D721Med (cell line): ENCODE data around the gene PKMYT1.
"Not testable (repeated sequence)": the region's sequence is repeated elsewhere in the genome, so short reads cannot be mapped to it uniquely, and the experiment has no call there.

Experiments used
- DNase-seq: peaks from one replicate; pipeline ENCODE4 v3.0.0; 2011; ENCODE audit warnings: low spot score; ENCODE audit not compliant: insufficient read length
- FAIRE-seq: peaks from 2 replicates; lab custom pipeline; 2011; peaks lifted over from hg19 to GRCh38; lab: Jason Lieb, UNC
- CTCF ChIP-seq: IDR thresholded peaks from 2 replicates; pipeline ENCODE4 v1.5.1; 2012; ENCODE audit warnings: mild to moderate bottlenecking, control low read depth; ENCODE audit not compliant: insufficient read depth; ENCODE audit errors: missing control alignments

The PKMYT1 gene

GRCh38 chr16:2948807-2949704 is 31.2 kb downstream of the PKMYT1 start:
- no peak for TF ChIP-seq CTCF
- DNase-seq (no peak), FAIRE-seq (no peak)

DNA sequence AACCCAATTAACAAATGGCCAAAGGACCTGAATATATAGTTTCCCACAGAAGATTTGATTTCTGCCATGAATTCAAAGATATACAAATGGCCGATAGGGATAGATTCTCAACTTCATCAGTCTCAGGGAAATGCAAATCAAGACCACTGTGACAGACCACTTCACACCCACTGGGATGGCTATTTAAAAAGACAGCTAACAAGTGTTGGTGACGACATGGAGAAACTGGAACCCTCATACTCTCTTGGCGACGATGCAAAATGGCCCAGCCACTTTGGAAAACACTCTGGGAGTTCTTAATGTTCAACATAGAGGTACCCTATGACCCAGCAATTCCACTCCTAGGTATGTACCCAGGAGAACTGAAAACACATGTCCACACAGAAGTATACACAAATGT is 33.6 kb downstream of the PKMYT1 start:
- no peak for DNase-seq
- no peak for TF ChIP-seq CTCF
- no peak for FAIRE-seq

GRCh38 chr16:2943716-2944115 is 36.5 kb downstream of the PKMYT1 start:
- DNase-seq, FAIRE-seq: not testable (repeated sequence)

DNA sequence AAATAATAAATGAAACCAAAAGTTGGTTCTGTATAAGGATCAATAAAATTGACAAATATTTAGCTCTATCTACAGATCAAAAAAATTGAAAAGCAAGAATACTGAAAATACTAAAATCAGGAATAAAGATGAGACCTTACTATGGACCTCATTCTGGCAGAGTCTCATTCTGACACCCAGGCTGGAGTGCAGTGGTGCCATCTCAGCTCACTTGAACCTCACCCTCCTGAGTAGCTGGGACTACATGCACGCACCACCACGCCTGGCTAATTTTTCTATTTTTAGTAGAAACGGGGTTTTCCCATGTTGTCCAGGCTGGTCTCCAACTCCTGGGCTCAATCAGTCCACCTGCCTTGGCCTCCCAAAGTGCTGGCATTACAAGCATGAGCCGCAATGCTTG is 38.2 kb downstream of the PKMYT1 start:
- TF ChIP-seq CTCF: no peak
- FAIRE-seq (no peak), DNase-seq (no peak)

DNA sequence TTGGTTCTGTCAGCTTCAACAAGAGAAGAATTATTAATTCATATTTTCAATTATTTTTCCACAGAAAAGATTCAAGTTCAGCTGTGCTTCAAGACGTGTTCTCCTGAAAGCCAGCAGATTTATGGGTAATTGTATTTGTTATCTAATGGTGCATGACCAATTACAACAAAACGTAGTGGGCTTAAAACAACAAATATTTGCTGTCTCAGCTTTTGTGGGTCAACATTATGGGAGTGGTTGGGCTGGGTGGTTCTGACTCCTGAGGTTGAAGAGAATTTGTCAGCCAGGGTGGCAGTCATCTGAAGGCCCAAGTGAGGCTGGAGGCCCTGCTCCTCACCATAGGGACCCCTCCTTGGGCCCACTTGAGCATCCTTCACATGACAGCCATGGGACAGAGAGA is 40.3 kb downstream of the PKMYT1 start:
- DNase-seq (no peak), FAIRE-seq (no peak)
- no peak for TF ChIP-seq CTCF

GRCh38 chr16:2938206-2938605 is 42.0 kb downstream of the PKMYT1 start:
- DNase-seq (no peak), FAIRE-seq (no peak)
- no peak for TF ChIP-seq CTCF

DNA sequence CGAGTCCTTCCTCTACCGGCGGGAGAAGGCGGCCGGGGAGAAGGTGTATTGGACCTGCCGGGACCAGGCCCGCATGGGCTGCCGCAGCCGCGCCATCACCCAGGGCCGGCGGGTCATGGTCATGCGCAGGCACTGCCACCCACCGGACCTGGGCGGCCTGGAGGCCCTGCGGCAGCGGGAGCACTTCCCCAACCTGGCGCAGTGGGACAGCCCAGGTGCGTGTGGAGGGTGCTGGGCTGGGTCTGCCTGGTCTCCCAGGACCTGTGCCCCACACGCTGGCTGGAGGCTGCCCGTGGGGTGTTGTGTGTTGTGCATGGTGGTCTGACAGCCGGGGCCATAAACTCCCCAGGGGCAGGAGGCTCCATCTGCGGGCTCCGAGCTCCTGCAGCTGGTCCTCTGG is 43.1 kb downstream of the PKMYT1 start:
- no peak for FAIRE-seq

More for the DNA sequence above, 43.1 kb downstream of the PKMYT1 start:
- no peak for TF ChIP-seq CTCF
- DNase-seq: no peak
